PC-9 (cell line): ENCODE data around the gene AGBL4.

Source experiments
- EZH2 ChIP-seq: fragments of 200-600 bp; sonication (generic); IDR thresholded peaks from 2 replicates; pipeline ENCODE4 v1.8.0; 2017; ENCODE audit warnings: antibody characterized with exemption, low read depth
- TF ChIP-seq, protein P1 (sequence below): fragments of 200-600 bp; sonication (generic); conservative IDR thresholded peaks from 2 replicates; pipeline ENCODE4 v1.6.1; 2017; ENCODE audit warnings: mixed run types, antibody characterized with exemption, mild to moderate bottlenecking, moderate library complexity

DNA sequence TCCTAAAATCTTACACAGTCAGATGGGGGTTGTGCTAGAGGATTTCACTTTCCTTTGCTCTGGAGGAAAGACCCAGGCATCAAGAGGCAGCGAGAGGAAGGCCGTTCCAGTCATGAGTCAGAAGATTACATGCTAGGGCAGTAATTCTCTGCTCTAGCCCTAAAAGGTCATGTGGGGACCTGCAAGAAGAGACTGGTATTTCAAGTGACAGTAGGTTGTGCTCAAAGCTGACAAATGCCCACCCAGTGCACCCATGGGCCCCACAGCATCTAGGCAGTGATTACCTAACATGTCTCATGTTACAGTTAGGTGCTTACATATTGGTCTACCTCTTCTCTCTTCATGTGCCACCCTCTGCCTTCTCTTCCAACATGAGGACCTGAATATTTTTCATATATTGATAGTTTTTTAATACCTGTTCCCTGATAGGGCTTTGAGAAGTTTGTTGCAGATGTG lies 1147.4 kb downstream of the AGBL4 start:
- TF ChIP-seq, protein P1, sequence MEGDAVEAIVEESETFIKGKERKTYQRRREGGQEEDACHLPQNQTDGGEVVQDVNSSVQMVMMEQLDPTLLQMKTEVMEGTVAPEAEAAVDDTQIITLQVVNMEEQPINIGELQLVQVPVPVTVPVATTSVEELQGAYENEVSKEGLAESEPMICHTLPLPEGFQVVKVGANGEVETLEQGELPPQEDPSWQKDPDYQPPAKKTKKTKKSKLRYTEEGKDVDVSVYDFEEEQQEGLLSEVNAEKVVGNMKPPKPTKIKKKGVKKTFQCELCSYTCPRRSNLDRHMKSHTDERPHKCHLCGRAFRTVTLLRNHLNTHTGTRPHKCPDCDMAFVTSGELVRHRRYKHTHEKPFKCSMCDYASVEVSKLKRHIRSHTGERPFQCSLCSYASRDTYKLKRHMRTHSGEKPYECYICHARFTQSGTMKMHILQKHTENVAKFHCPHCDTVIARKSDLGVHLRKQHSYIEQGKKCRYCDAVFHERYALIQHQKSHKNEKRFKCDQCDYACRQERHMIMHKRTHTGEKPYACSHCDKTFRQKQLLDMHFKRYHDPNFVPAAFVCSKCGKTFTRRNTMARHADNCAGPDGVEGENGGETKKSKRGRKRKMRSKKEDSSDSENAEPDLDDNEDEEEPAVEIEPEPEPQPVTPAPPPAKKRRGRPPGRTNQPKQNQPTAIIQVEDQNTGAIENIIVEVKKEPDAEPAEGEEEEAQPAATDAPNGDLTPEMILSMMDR, result no peak
- no peak for TF ChIP-seq EZH2
